ENCODE results near the gene FLT4.

FLT4 gene

DNA sequence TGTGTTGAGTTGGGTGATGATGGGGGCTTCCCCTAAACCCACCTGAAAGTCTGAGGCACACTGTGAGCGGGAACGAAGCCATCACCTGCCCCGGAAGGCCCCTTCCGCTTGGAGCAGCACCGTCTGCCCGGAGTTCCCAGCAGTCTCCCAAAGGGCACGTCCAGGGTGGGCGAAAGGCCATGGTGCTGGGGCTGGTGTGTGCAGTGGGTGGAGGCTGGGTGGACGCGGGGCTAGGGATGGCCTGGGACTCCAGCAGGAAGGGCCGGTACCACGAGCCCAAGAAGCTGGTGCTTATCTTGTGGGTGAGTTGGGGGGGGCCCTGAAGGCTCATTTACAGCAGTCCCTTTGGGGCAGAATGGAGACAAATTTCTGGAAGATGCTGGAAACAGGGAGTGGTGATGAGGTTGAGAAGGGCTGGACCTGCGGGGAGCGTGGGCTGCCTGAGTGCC lies 4.6 kb downstream of the FLT4 start:
- TF ChIP-seq YY1 (IDR thresholded peaks at IDR 0.05; ENCODE audit: low read depth): no peak
- TF ChIP-seq TAF1 (IDR thresholded peaks at IDR 0.05; ENCODE audit: low read depth): no peak
- no peak for TF ChIP-seq NFIC (IDR thresholded peaks at IDR 0.05)
- TF ChIP-seq TEAD4 (IDR thresholded peaks at IDR 0.05): no peak
- no peak for TF ChIP-seq RAD21 (IDR thresholded peaks at IDR 0.05; ENCODE audit: low read depth)
- TF ChIP-seq TCF12 (IDR thresholded peaks at IDR 0.05; ENCODE audit: low read depth): no peak
- TF ChIP-seq, protein P1, sequence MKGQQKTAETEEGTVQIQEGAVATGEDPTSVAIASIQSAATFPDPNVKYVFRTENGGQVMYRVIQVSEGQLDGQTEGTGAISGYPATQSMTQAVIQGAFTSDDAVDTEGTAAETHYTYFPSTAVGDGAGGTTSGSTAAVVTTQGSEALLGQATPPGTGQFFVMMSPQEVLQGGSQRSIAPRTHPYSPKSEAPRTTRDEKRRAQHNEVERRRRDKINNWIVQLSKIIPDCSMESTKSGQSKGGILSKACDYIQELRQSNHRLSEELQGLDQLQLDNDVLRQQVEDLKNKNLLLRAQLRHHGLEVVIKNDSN (IDR thresholded peaks at IDR 0.05): no peak
- no peak for TF ChIP-seq FOXM1 (IDR thresholded peaks at IDR 0.05; ENCODE audit: borderline replicate concordance, low read depth)
- TF ChIP-seq EGR1 (IDR thresholded peaks at IDR 0.05): no peak
- no peak for TF ChIP-seq CREB1 (IDR thresholded peaks at IDR 0.05; ENCODE audit: low read depth)
- TF ChIP-seq, protein P2, sequence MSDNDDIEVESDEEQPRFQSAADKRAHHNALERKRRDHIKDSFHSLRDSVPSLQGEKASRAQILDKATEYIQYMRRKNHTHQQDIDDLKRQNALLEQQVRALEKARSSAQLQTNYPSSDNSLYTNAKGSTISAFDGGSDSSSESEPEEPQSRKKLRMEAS (IDR thresholded peaks at IDR 0.05): no peak
- TF ChIP-seq CEBPB (IDR thresholded peaks at IDR 0.05): no peak

DNA sequence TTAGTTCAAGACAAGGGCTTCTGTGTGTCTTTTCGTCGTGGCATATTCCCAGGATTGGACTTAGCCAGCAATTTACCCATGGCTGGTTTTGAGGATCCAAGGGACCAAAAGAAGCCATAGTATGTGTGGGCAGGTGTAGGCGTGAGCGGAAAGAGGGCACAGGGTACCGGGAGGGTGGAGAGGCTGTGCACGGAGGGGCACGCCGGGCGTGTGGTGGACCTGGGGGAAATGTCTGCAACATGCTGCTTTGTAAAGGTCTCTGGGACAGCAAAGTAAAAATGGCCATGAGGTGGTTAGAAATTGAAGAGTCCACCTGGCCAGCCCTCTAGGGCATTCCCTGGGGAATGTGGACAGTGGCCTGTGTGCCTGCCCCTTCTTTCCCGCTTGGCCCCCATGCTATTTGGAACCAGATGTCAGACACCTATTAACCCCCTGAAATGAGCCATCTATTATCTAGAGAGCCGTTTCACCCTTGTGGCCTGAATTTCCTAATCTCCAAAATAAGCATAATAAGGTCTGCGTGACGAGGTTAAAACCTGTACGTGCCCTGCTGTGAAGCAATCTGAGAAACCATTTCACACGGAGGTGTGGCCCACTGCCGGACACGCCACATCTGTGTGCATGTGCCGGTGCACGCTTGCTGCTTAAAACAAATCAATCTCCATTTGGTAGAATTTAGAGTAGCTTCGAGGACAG lies 5.1 kb downstream of the FLT4 start:
- no peak for TF ChIP-seq EGR1 (IDR thresholded peaks at IDR 0.05)
- no peak for TF ChIP-seq EP300 (IDR thresholded peaks at IDR 0.05; ENCODE audit: borderline replicate concordance)

DNA sequence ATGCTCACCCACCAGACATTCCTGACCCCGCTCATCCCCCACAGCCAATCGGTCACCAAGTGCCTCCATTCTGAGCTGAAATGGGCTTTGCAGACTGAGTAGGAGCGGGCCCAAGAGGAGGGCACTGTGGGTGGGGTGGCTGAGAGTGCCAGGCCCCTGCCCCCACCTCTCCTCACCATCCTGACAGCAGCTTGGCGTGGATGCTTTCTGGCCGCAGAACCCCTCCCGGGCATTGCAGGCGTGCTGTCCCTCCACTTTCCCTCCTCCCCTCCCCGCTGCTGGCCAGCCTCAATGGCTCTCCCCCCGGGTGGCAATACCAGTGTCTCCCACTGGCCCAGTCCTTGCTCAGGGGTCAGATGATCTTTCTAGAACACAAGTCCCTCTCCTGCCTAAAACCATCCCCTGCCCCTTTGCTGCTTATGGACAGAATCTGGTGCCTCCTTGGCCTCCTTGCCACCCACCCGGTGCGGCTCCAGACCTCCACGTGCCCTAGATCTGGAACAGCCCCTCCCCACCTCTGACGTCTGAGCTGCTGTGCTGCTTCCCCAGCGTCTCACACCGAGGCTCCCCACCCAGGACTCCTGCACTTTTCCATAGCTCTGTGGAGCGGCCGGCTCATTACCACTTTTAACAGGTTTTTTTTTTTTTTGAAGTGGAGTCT lies 6.1 kb downstream of the FLT4 start:
- no peak for TF ChIP-seq YY1 (IDR thresholded peaks at IDR 0.05; ENCODE audit: low read depth)
- TF ChIP-seq TCF12 (IDR thresholded peaks at IDR 0.05; ENCODE audit: low read depth): no peak
- no peak for TF ChIP-seq NFIC (IDR thresholded peaks at IDR 0.05)
- no peak for TF ChIP-seq FOXM1 (IDR thresholded peaks at IDR 0.05; ENCODE audit: borderline replicate concordance, low read depth)
- TF ChIP-seq ZBTB7A (IDR thresholded peaks at IDR 0.05; ENCODE audit: low read depth): no peak
- no peak for TF ChIP-seq TEAD4 (IDR thresholded peaks at IDR 0.05)
- TF ChIP-seq, protein P3, sequence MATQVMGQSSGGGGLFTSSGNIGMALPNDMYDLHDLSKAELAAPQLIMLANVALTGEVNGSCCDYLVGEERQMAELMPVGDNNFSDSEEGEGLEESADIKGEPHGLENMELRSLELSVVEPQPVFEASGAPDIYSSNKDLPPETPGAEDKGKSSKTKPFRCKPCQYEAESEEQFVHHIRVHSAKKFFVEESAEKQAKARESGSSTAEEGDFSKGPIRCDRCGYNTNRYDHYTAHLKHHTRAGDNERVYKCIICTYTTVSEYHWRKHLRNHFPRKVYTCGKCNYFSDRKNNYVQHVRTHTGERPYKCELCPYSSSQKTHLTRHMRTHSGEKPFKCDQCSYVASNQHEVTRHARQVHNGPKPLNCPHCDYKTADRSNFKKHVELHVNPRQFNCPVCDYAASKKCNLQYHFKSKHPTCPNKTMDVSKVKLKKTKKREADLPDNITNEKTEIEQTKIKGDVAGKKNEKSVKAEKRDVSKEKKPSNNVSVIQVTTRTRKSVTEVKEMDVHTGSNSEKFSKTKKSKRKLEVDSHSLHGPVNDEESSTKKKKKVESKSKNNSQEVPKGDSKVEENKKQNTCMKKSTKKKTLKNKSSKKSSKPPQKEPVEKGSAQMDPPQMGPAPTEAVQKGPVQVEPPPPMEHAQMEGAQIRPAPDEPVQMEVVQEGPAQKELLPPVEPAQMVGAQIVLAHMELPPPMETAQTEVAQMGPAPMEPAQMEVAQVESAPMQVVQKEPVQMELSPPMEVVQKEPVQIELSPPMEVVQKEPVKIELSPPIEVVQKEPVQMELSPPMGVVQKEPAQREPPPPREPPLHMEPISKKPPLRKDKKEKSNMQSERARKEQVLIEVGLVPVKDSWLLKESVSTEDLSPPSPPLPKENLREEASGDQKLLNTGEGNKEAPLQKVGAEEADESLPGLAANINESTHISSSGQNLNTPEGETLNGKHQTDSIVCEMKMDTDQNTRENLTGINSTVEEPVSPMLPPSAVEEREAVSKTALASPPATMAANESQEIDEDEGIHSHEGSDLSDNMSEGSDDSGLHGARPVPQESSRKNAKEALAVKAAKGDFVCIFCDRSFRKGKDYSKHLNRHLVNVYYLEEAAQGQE (IDR thresholded peaks at IDR 0.05; ENCODE audit: low read depth): no peak
- no peak for TF ChIP-seq TAF1 (IDR thresholded peaks at IDR 0.05; ENCODE audit: low read depth)
- TF ChIP-seq CEBPB (IDR thresholded peaks at IDR 0.05): no peak
- TF ChIP-seq RAD21 (IDR thresholded peaks at IDR 0.05; ENCODE audit: low read depth): no peak
- TF ChIP-seq EGR1 (IDR thresholded peaks at IDR 0.05): no peak
- no peak for TF ChIP-seq CREB1 (IDR thresholded peaks at IDR 0.05; ENCODE audit: low read depth)
- TF ChIP-seq, protein P2 (IDR thresholded peaks at IDR 0.05): no peak
- TF ChIP-seq, protein P1 (IDR thresholded peaks at IDR 0.05): no peak
- no peak for TF ChIP-seq EP300 (IDR thresholded peaks at IDR 0.05; ENCODE audit: borderline replicate concordance)

DNA sequence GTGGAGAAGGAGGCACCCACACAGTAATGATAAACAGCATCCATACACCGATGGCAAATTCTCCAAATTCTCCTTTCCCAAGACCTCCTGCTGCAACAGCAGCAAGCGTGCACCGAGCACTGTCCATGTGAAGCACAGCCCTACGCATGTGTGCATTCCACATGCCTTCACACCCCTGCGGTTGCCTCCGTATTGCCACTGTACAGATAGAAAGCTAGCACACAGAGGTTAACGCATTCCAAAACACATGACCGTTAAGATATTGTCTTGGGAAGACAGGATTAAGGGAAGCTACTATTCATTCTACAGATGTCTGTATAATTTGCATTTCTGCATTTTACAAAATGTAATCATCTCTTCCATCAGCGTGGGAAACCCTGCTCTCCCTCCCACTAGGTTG lies 6.6 kb downstream of the FLT4 start:
- no peak for TF ChIP-seq FOXM1 (IDR thresholded peaks at IDR 0.05; ENCODE audit: borderline replicate concordance, low read depth)
- TF ChIP-seq, protein P2 (IDR thresholded peaks at IDR 0.05): no peak
- TF ChIP-seq, protein P1 (IDR thresholded peaks at IDR 0.05): no peak

DNA sequence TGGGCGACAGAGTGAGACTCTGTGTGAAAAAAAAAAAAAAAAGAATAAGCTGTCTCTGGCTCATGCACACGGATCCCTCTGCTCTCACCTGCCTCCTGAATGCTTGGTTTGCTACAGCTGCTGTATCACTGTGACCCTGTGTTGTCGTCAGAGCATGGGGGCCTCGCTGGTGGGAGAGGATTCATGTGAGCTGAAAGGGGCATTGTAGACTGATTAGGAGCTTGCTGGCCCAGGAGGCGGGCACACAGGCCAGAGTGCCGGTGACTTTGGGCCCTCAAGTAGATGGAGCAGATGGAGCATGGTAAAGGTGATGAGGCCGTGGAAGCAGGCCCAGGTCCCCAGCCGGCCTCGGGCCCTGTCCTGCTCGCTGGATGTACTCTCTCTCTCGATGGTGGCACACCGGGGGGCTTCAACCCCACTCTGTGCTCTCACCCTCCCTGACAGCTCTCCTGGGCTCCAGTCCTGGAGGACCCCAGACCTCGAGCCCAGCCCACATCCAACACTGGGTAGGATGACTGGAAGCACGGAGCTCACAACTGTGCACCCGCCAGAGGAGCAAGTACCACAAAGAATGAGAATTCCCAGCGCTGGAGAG lies 7.1 kb downstream of the FLT4 start:
- TF ChIP-seq TCF12 (IDR thresholded peaks at IDR 0.05; ENCODE audit: low read depth) (no peak), CREB1 (IDR thresholded peaks at IDR 0.05; ENCODE audit: low read depth) (no peak), ZBTB7A (IDR thresholded peaks at IDR 0.05; ENCODE audit: low read depth) (no peak)

DNA sequence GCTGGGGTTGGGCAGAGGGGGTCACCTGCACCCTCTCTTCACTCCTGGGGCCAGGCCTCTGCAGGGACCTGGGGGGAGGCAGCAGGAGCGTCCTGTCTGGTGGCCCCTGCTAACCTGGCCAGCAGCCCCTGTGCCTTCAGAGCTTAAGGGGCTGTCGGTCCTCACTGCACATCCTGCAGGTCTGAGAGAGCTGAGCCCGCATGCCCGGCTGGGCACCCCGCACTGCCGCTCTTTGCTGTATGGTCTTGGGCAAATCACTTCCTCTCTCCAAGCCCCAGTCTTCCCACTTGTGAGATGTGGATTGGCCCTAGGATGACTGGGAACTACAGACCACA lies 7.9 kb downstream of the FLT4 start:
- no peak for TF ChIP-seq YY1 (IDR thresholded peaks at IDR 0.05; ENCODE audit: low read depth)

DNA sequence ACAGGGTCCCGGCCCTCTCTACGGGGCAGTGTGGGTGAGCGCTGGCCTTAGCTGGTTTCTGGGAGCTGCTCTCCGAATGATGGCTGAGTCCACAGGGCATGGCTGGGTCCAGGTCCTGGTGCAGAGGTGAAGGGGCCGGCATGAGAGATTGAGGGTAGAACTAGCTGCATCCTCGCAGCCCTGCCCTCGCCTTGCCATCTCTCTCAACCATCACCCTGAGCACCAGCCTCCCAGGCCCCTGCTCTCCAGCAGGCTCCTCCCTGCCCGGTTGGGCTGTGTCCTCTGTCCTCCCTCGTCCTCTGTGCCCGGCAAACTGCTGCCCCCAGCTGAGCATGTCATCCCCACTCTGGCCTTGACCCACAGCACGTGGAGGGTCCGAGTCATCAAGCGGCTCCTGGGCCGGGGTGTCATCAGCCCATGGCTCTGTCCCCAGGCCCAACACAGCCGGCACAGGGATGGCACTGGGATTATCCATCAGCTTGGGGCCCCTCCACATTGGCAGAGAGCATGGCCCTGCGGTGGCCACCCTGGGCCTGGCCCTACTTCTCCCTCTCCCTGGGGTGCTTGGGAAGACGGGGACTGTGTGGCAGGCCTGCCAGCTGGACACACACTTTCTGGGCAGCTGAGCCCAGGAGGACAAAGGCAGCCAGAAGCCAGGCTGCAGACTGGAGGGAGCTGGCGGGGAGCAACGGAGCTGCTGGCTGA lies 8.4 kb downstream of the FLT4 start:
- TF ChIP-seq FOXM1 (IDR thresholded peaks at IDR 0.05; ENCODE audit: borderline replicate concordance, low read depth) (no peak), RAD21 (IDR thresholded peaks at IDR 0.05; ENCODE audit: low read depth) (no peak), TEAD4 (IDR thresholded peaks at IDR 0.05) (no peak), CREB1 (IDR thresholded peaks at IDR 0.05; ENCODE audit: low read depth) (no peak), EGR1 (IDR thresholded peaks at IDR 0.05) (no peak), EP300 (IDR thresholded peaks at IDR 0.05; ENCODE audit: borderline replicate concordance) (no peak), ZBTB7A (IDR thresholded peaks at IDR 0.05; ENCODE audit: low read depth) (no peak), NFIC (IDR thresholded peaks at IDR 0.05) (no peak), CEBPB (IDR thresholded peaks at IDR 0.05) (no peak), TCF12 (IDR thresholded peaks at IDR 0.05; ENCODE audit: low read depth) (no peak), YY1 (IDR thresholded peaks at IDR 0.05; ENCODE audit: low read depth) (no peak)
- TF ChIP-seq, protein P2 (IDR thresholded peaks at IDR 0.05): no peak
- TF ChIP-seq, protein P3 (IDR thresholded peaks at IDR 0.05; ENCODE audit: low read depth): no peak

Data from Ishikawa (cell line).